ENCODE data around the gene TESPA1. TPM values are rescaled to one million over a fixed set of nuclear protein-coding genes. Genes with fewer than 3 reads are reported as not detected.

The TESPA1 gene
- total RNA-seq, 2 donors from 2014 or later, result 0.47 to 0.74 TPM

GRCh38 chr12:54924972-54925707 lies 59.4 kb downstream of the TESPA1 start:
- ATAC-seq, result no peak
- DNase-seq, result no peak
- intact Hi-C loops (cut with DNase I), result no loop called here

- ATAC-seq, result no peak
- intact Hi-C loops (cut with DNase I), result no loop called here
- DNase-seq, result no peak
Observed at GRCh38 chr12:54917001-54917488, 67.5 kb downstream of the TESPA1 start.

Other genes with a start within 250 kb of the TESPA1 start
- not detected for gene MUCL1, start 130.2 kb downstream of the TESPA1 start, total RNA-seq
- not detected for gene NEUROD4, start 35.2 kb upstream of the TESPA1 start, total RNA-seq
- not detected for gene OR9K2, start 141.6 kb upstream of the TESPA1 start, total RNA-seq
- not detected for gene OR10A7, start 236.3 kb upstream of the TESPA1 start, total RNA-seq

Measured in left cardiac atrium (tissue), 4 donors.